HEK293 (cell line): Measurements from ENCODE around the gene MDP1.
A peak's percentile ranks its signal among the peaks of the same experiment; 100 is the strongest.

ENCODE experiments used
- CTCF ChIP-seq: fragments of 450-650 bp; formaldehyde crosslinking; IDR thresholded peaks from 2 replicates; pipeline ENCODE4 v1.5.1; 2016; ENCODE audit warnings: missing biosample characterization, missing genetic modification characterization
- KLF16 ChIP-seq: fragments of 450-650 bp; formaldehyde crosslinking; IDR thresholded peaks from 2 replicates; pipeline ENCODE4 v1.5.1; 2017; ENCODE audit warnings: missing biosample characterization, missing genetic modification characterization
- TCF7L2 ChIP-seq: IDR thresholded peaks from 2 replicates; pipeline ENCODE4 v1.6.1; 2011; ENCODE audit warnings: low read depth, mild to moderate bottlenecking, inconsistent platforms, low read length, moderate library complexity, borderline replicate concordance
- ZNF133 ChIP-seq: fragments of 450-650 bp; formaldehyde crosslinking; IDR thresholded peaks from 2 replicates; pipeline ENCODE4 v1.5.1; 2016; ENCODE audit warnings: missing biosample characterization, missing genetic modification characterization
- ZNF18 ChIP-seq: fragments of 450-650 bp; formaldehyde crosslinking; IDR thresholded peaks from 2 replicates; pipeline ENCODE4 v1.5.1; 2016; ENCODE audit warnings: missing biosample characterization, missing genetic modification characterization
- ZNF274 ChIP-seq, 2 experiments: fragments of 200-500 bp in 1 of 2; fragments of 450-650 bp in 1 of 2; sonication (Bioruptor generic) in 1 of 2; formaldehyde crosslinking in 1 of 2; IDR thresholded peaks; 2 replicates each; pipeline versions ENCODE4 v1.5.1 to v1.6.1; 2014 to 2016; ENCODE audit warnings: borderline replicate concordance in 1 of 2, inconsistent platforms in 1 of 2, low read length in 1 of 2, missing biosample characterization in 1 of 2, missing genetic modification characterization in 1 of 2
- TF ChIP-seq, protein P1 (sequence below): fragments of 450-650 bp; formaldehyde crosslinking; IDR thresholded peaks from 2 replicates; pipeline ENCODE4 v1.5.1; 2016; ENCODE audit warnings: missing biosample characterization, missing genetic modification characterization
- TF ChIP-seq, protein P2 (sequence below): fragments of 450-650 bp; formaldehyde crosslinking; conservative IDR thresholded peaks from 2 replicates; pipeline ENCODE4 v1.5.1; 2016; ENCODE audit warnings: low read depth, missing biosample characterization, missing genetic modification characterization
- TF ChIP-seq, protein P3 (sequence below): fragments of 450-650 bp; formaldehyde crosslinking; IDR thresholded peaks from 2 replicates; pipeline ENCODE4 v1.5.1; 2016; ENCODE audit warnings: missing biosample characterization, missing genetic modification characterization, low read depth

- TF ChIP-seq, protein P1, sequence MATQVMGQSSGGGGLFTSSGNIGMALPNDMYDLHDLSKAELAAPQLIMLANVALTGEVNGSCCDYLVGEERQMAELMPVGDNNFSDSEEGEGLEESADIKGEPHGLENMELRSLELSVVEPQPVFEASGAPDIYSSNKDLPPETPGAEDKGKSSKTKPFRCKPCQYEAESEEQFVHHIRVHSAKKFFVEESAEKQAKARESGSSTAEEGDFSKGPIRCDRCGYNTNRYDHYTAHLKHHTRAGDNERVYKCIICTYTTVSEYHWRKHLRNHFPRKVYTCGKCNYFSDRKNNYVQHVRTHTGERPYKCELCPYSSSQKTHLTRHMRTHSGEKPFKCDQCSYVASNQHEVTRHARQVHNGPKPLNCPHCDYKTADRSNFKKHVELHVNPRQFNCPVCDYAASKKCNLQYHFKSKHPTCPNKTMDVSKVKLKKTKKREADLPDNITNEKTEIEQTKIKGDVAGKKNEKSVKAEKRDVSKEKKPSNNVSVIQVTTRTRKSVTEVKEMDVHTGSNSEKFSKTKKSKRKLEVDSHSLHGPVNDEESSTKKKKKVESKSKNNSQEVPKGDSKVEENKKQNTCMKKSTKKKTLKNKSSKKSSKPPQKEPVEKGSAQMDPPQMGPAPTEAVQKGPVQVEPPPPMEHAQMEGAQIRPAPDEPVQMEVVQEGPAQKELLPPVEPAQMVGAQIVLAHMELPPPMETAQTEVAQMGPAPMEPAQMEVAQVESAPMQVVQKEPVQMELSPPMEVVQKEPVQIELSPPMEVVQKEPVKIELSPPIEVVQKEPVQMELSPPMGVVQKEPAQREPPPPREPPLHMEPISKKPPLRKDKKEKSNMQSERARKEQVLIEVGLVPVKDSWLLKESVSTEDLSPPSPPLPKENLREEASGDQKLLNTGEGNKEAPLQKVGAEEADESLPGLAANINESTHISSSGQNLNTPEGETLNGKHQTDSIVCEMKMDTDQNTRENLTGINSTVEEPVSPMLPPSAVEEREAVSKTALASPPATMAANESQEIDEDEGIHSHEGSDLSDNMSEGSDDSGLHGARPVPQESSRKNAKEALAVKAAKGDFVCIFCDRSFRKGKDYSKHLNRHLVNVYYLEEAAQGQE: no peak; the same call in 1 of the 2 replicates
- TF ChIP-seq, protein P2, sequence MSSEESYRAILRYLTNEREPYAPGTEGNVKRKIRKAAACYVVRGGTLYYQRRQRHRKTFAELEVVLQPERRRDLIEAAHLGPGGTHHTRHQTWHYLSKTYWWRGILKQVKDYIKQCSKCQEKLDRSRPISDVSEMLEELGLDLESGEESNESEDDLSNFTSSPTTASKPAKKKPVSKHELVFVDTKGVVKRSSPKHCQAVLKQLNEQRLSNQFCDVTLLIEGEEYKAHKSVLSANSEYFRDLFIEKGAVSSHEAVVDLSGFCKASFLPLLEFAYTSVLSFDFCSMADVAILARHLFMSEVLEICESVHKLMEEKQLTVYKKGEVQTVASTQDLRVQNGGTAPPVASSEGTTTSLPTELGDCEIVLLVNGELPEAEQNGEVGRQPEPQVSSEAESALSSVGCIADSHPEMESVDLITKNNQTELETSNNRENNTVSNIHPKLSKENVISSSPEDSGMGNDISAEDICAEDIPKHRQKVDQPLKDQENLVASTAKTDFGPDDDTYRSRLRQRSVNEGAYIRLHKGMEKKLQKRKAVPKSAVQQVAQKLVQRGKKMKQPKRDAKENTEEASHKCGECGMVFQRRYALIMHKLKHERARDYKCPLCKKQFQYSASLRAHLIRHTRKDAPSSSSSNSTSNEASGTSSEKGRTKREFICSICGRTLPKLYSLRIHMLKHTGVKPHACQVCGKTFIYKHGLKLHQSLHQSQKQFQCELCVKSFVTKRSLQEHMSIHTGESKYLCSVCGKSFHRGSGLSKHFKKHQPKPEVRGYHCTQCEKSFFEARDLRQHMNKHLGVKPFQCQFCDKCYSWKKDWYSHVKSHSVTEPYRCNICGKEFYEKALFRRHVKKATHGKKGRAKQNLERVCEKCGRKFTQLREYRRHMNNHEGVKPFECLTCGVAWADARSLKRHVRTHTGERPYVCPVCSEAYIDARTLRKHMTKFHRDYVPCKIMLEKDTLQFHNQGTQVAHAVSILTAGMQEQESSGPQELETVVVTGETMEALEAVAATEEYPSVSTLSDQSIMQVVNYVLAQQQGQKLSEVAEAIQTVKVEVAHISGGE: peak; percentile 74
- TF ChIP-seq, protein P3, sequence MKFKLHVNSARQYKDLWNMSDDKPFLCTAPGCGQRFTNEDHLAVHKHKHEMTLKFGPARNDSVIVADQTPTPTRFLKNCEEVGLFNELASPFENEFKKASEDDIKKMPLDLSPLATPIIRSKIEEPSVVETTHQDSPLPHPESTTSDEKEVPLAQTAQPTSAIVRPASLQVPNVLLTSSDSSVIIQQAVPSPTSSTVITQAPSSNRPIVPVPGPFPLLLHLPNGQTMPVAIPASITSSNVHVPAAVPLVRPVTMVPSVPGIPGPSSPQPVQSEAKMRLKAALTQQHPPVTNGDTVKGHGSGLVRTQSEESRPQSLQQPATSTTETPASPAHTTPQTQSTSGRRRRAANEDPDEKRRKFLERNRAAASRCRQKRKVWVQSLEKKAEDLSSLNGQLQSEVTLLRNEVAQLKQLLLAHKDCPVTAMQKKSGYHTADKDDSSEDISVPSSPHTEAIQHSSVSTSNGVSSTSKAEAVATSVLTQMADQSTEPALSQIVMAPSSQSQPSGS (tag by site-specific recombination): no peak
- TF ChIP-seq CTCF (tag by site-specific recombination) (peak; percentile 93), ZNF274 (IDR thresholded peaks at IDR 0.05; ENCODE audit: low read length) (no peak), ZNF274 (tag by site-specific recombination; IDR thresholded peaks at IDR 0.05; ENCODE audit: borderline replicate concordance) (no peak), ZNF18 (no peak), ZNF133 (tag by site-specific recombination) (no peak), KLF16 (tag by site-specific recombination) (peak; percentile 56), TCF7L2 (no peak)
Observed at GRCh38 chr14:24215495-24216344, at the start of gene MDP1.
